ENCODE measurements around the gene SPAG17.

The SPAG17 gene

GRCh38 chr1:117967881-117968280, 217.1 kb downstream of the SPAG17 start:
- no peak for TF ChIP-seq POLR2AphosphoS5 (IDR thresholded peaks at IDR 0.05; ENCODE audit: low read depth, low read length)
- TF ChIP-seq FOXP2 (optimal IDR thresholded peaks at IDR 0.05; ENCODE audit: borderline replicate concordance, extremely low read depth, extremely low read length, insufficient read depth), result no peak
- no peak for TF ChIP-seq SIN3A (IDR thresholded peaks at IDR 0.05; ENCODE audit: borderline replicate concordance, insufficient read depth, low read length)
- TF ChIP-seq REST (IDR thresholded peaks at IDR 0.05; ENCODE audit: insufficient read depth in 1 of 2, low read depth in 2 of 2, low read length in 2 of 2), result no peak
- TF ChIP-seq TAF1 (IDR thresholded peaks at IDR 0.05; ENCODE audit: borderline replicate concordance, insufficient read depth, low read length), result no peak

GRCh38 chr1:117967477-117967876, 217.6 kb downstream of the SPAG17 start:
- TF ChIP-seq SIN3A (IDR thresholded peaks at IDR 0.05; ENCODE audit: borderline replicate concordance, insufficient read depth, low read length) (no peak), POLR2AphosphoS5 (IDR thresholded peaks at IDR 0.05; ENCODE audit: low read depth, low read length) (no peak), FOXP2 (optimal IDR thresholded peaks at IDR 0.05; ENCODE audit: borderline replicate concordance, extremely low read depth, extremely low read length, insufficient read depth) (no peak), TAF1 (IDR thresholded peaks at IDR 0.05; ENCODE audit: borderline replicate concordance, insufficient read depth, low read length) (no peak), REST (IDR thresholded peaks at IDR 0.05; ENCODE audit: insufficient read depth in 1 of 2, low read depth in 2 of 2, low read length in 2 of 2) (no peak)

GRCh38 chr1:117964290-117965038, 220.6 kb downstream of the SPAG17 start:
- no peak for TF ChIP-seq SIN3A (IDR thresholded peaks at IDR 0.05; ENCODE audit: borderline replicate concordance, insufficient read depth, low read length)
- TF ChIP-seq FOXP2 (optimal IDR thresholded peaks at IDR 0.05; ENCODE audit: borderline replicate concordance, extremely low read depth, extremely low read length, insufficient read depth), result no peak
- TF ChIP-seq REST (IDR thresholded peaks at IDR 0.05; ENCODE audit: insufficient read depth in 1 of 2, low read depth in 2 of 2, low read length in 2 of 2), result no peak
- no peak for TF ChIP-seq POLR2AphosphoS5 (IDR thresholded peaks at IDR 0.05; ENCODE audit: low read depth, low read length)
- TF ChIP-seq TAF1 (IDR thresholded peaks at IDR 0.05; ENCODE audit: borderline replicate concordance, insufficient read depth, low read length), result no peak

- TF ChIP-seq FOXP2 (optimal IDR thresholded peaks at IDR 0.05; ENCODE audit: borderline replicate concordance, extremely low read depth, extremely low read length, insufficient read depth), result no peak
- TF ChIP-seq TAF1 (IDR thresholded peaks at IDR 0.05; ENCODE audit: borderline replicate concordance, insufficient read depth, low read length), result no peak
- TF ChIP-seq POLR2AphosphoS5 (IDR thresholded peaks at IDR 0.05; ENCODE audit: low read depth, low read length), result no peak
- TF ChIP-seq REST (IDR thresholded peaks at IDR 0.05; ENCODE audit: insufficient read depth in 1 of 2, low read depth in 2 of 2, low read length in 2 of 2), result no peak
- TF ChIP-seq SIN3A (IDR thresholded peaks at IDR 0.05; ENCODE audit: borderline replicate concordance, insufficient read depth, low read length), result no peak
Observed at GRCh38 chr1:117959364-117959763, 225.7 kb downstream of the SPAG17 start.
